Measurements from ENCODE around the gene MTFP1. TPM values are rescaled to one million over a fixed set of nuclear protein-coding genes. Genes with fewer than 3 reads are reported as not detected.

MTFP1 gene
- 19.7 TPM for total RNA-seq
- long read RNA-seq, transcript MTFP1-201 (4 exons, 1,370 nt), result major isoform, 31 of 44 reads
- long read RNA-seq, transcript MTFP1-203 (4 exons, 912 nt), result minor isoform, 6 of 44 reads
- long read RNA-seq, partial matches to known transcripts, result 2 of 44 reads
- long read RNA-seq, other reads (novel, unspliced or antisense), result 1 of 44 reads

GRCh38 chr22:30425616-30426387 lies at the start of gene MTFP1:
TSS of gene MTFP1 (plus strand) at chr22:30425768. CDS start at chr22:30425880, 112 bp downstream.
- peaks cover 3% of the 10 kb centered on the region for H3K36me3 ChIP-seq
- H3K27ac ChIP-seq (replicated peaks), result peak within 1 kb of the TSS; percentile 99
- no peaks in the 10 kb centered on the region for H3K27me3 ChIP-seq (ENCODE audit: low read depth)
- peak; percentile 53 for DNase-seq
- peaks cover 50% of the 10 kb centered on the region for H3K4me1 ChIP-seq
- TF ChIP-seq, protein P1, sequence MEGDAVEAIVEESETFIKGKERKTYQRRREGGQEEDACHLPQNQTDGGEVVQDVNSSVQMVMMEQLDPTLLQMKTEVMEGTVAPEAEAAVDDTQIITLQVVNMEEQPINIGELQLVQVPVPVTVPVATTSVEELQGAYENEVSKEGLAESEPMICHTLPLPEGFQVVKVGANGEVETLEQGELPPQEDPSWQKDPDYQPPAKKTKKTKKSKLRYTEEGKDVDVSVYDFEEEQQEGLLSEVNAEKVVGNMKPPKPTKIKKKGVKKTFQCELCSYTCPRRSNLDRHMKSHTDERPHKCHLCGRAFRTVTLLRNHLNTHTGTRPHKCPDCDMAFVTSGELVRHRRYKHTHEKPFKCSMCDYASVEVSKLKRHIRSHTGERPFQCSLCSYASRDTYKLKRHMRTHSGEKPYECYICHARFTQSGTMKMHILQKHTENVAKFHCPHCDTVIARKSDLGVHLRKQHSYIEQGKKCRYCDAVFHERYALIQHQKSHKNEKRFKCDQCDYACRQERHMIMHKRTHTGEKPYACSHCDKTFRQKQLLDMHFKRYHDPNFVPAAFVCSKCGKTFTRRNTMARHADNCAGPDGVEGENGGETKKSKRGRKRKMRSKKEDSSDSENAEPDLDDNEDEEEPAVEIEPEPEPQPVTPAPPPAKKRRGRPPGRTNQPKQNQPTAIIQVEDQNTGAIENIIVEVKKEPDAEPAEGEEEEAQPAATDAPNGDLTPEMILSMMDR (IDR thresholded peaks at IDR 0.05; ENCODE audit: borderline replicate concordance), result no peak
- intact Hi-C loops (cut with micrococcal nuclease), result no loop called here
- peak within 1 kb of the TSS; percentile 89 for H3K4me3 ChIP-seq
- H3K9me3 ChIP-seq (replicated peaks), result no peaks in the 10 kb centered on the region

DNA sequence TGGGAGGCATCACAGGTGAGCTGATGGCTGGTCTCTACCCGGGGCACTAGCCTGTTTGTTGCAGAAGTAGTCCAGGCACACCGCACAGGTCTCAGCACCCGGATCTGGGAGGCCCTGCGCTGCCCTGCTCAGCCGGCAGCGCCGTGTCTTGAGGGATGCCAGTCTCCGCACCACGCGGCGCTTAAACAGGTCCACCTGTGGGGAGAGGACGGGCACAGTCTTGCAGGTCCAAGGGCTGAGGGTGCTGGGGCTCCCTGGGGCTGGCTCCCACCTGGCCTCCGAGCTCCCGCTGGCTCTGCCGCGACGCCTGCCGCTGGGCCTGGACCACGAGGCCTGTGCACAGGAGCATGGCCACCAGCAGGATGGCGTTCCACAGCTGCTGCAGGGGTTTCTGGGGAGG lies 45.6 kb upstream of the MTFP1 start:
- no peaks in the 10 kb centered on the region for H3K9me3 ChIP-seq (replicated peaks)
- H3K4me3 ChIP-seq, result no peak overlapping the region
- TF ChIP-seq, protein P1 (IDR thresholded peaks at IDR 0.05; ENCODE audit: borderline replicate concordance), result no peak
- peaks cover 8% of the 10 kb centered on the region for H3K4me1 ChIP-seq
- H3K27me3 ChIP-seq (ENCODE audit: low read depth), result no peaks in the 10 kb centered on the region
- DNase-seq, result no peak
- no peak overlapping the region for H3K27ac ChIP-seq (replicated peaks)
- no peaks in the 10 kb centered on the region for H3K36me3 ChIP-seq
- intact Hi-C loops (cut with micrococcal nuclease), result loop anchor here (5.0 kb wide), 1 partner anchor 118 kb away; no protein-coding TSS in a partner anchor

DNA sequence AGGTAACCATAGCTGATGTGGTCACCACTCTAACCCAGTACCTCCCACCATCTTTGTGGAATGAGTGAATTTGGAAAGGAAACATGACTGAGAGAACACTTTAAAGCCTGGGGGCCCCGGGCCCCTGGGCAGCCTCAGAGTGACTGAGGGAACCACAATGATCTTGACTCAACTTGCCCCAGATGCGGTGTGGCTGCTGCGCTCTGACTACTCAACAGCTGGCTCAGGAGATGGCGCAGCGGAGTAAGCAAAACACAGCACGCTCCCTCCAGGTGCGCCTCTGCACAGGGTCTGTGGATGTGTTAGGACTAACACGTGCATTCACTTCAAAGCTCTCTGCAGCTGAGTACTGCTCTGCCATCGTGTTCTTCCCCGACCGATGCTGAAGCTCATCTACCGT lies 44.3 kb upstream of the MTFP1 start:
- Histone ChIP-seq H3K36me3 (no peaks in the 10 kb centered on the region), H3K4me1 (peaks cover 12% of the 10 kb centered on the region), H3K4me3 (no peak overlapping the region), H3K9me3 (replicated peaks) (no peaks in the 10 kb centered on the region), H3K27ac (replicated peaks) (no peak overlapping the region), H3K27me3 (ENCODE audit: low read depth) (no peaks in the 10 kb centered on the region)
- DNase-seq, result no peak
- intact Hi-C loops (cut with micrococcal nuclease), result loop anchor here (5.0 kb wide), 1 partner anchor 119 kb away; no protein-coding TSS in a partner anchor
- TF ChIP-seq, protein P1 (IDR thresholded peaks at IDR 0.05; ENCODE audit: borderline replicate concordance), result no peak

DNA sequence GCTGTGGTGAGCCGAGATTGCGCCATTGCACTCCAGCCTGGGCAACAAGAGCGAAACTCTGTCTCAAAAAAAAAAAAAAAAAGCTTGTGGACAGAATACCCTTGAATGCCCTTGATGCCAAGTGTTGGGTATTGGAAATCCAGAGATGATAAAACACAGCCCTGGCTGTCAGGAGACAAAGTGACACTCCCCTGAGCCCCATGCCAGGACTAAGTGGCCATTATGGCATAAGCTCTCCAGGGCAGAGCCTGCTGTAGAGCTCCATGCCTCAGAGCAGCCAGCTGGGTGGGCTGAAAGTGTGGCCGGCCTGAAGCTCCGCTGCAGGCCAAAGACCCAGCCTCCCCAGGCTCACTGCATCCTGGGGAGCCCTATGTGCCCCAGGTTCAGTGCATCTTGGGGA lies 43.2 kb upstream of the MTFP1 start:
- no peaks in the 10 kb centered on the region for H3K27me3 ChIP-seq (ENCODE audit: low read depth)
- H3K4me1 ChIP-seq, result peaks cover 19% of the 10 kb centered on the region
- H3K36me3 ChIP-seq, result no peaks in the 10 kb centered on the region
- TF ChIP-seq, protein P1 (IDR thresholded peaks at IDR 0.05; ENCODE audit: borderline replicate concordance), result no peak
- intact Hi-C loops (cut with micrococcal nuclease), result loop anchor here (5.0 kb wide), 1 partner anchor 120 kb away; no protein-coding TSS in a partner anchor
- DNase-seq, result no peak
- H3K9me3 ChIP-seq (replicated peaks), result no peaks in the 10 kb centered on the region
- H3K4me3 ChIP-seq, result no peak overlapping the region
- no peak overlapping the region for H3K27ac ChIP-seq (replicated peaks)

GRCh38 chr22:30383061-30383460 lies 42.5 kb upstream of the MTFP1 start:
- H3K27me3 ChIP-seq (ENCODE audit: low read depth), result no peaks in the 10 kb centered on the region
- TF ChIP-seq, protein P1 (IDR thresholded peaks at IDR 0.05; ENCODE audit: borderline replicate concordance), result no peak
- intact Hi-C loops (cut with micrococcal nuclease), result loop anchor here (5.0 kb wide), 1 partner anchor 121 kb away; no protein-coding TSS in a partner anchor
- H3K9me3 ChIP-seq (replicated peaks), result no peaks in the 10 kb centered on the region
- H3K4me1 ChIP-seq, result peaks cover 22% of the 10 kb centered on the region
- no peaks in the 10 kb centered on the region for H3K36me3 ChIP-seq
- H3K4me3 ChIP-seq, result no peak overlapping the region
- no peak overlapping the region for H3K27ac ChIP-seq (replicated peaks)
- DNase-seq, result no peak
